A204.1 (cell line): Measurements from ENCODE around the gene GCDH.

Experiments
- FAIRE-seq: peaks from 2 replicates; lab custom pipeline; 2012; peaks lifted over from hg19 to GRCh38; lab: Jason Lieb, UNC

GCDH gene

DNA sequence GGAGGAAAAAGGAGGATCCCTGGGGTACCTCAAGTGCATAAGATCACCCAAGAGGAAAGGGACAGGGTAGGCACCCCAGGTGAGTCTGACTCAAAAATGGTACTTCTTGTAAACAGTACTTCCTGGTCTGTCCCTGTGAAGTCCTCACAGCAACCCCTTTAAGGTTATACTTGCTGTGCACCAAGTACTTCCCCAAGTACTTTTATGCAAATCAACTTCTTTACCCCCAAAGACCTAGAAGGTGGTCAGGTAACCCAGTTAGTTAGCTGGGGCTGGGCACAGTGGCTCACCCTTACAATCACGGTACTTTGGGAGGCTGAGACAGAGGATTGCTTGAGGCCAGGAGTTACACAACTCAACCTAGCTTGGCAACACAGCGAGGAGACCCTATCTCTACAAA lies 49.9 kb downstream of the GCDH start:
- FAIRE-seq, result no peak

DNA sequence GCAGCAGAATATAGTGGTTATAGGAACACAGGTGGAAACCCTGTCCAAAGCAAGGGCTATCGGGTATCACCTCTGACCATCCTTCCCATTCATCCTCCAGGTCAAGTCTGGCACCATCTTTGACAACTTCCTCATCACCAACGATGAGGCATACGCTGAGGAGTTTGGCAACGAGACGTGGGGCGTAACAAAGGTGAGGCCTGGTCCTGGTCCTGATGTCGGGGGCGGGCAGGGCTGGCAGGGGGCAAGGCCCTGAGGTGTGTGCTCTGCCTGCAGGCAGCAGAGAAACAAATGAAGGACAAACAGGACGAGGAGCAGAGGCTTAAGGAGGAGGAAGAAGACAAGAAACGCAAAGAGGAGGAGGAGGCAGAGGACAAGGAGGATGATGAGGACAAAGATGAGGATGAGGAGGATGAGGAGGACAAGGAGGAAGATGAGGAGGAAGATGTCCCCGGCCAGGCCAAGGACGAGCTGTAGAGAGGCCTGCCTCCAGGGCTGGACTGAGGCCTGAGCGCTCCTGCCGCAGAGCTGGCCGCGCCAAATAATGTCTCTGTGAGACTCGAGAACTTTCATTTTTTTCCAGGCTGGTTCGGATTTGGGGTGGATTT lies 52.6 kb downstream of the GCDH start:
- no peak for FAIRE-seq

DNA sequence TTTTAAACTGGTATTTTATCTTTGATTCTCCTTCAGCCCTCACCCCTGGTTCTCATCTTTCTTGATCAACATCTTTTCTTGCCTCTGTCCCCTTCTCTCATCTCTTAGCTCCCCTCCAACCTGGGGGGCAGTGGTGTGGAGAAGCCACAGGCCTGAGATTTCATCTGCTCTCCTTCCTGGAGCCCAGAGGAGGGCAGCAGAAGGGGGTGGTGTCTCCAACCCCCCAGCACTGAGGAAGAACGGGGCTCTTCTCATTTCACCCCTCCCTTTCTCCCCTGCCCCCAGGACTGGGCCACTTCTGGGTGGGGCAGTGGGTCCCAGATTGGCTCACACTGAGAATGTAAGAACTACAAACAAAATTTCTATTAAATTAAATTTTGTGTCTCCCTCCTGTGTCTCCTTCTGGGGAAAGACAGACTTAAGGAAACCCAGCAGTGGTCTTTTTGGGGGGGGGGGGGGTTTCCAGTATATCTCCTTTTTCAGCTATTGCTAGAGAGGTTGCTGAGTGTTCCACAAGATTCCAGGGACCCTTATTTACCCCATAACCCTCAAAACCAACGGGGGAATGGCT lies 53.2 kb downstream of the GCDH start:
- FAIRE-seq, result no peak

GRCh38 chr19:12945479-12946091 lies 54.6 kb downstream of the GCDH start, which contains the start of gene RAD23A:
TSS of gene RAD23A (plus strand) at chr19:12945862. CDS start at chr19:12945949, 87 bp downstream.
- FAIRE-seq, result no peak

- FAIRE-seq, result no peak
These were observed 55.2 kb downstream of the GCDH start for GRCh38 chr19:12946092-12946721.

GRCh38 chr19:12946731-12947496 lies 56.0 kb downstream of the GCDH start:
- no peak for FAIRE-seq

- no peak for FAIRE-seq
These were observed 57.0 kb downstream of the GCDH start for GRCh38 chr19:12947702-12948611.

- FAIRE-seq, result no peak
These were observed 57.8 kb downstream of the GCDH start for GRCh38 chr19:12948612-12949362.
